ENCODE data around the gene LRRC14B.

LRRC14B gene

GRCh38 chr5:187617-188451 lies 3.5 kb upstream of the LRRC14B start:
- ChIA-PET CTCF (interaction anchor here (0.6 to 1.7 kb wide), 24 partner anchors 8 to 284 kb away, joined by 3 to 13 read pairs (median 4); partner anchors contain the start of genes CCDC127, PDCD6 and SDHA), POLR2A (interaction anchor here (0.5 to 1.9 kb wide), 8 partner anchors 7 to 321 kb away, joined by 3 to 18 read pairs (median 3); partner anchors contain the start of genes CCDC127, PDCD6 and SDHA)
- H3K9me3 ChIP-seq (ENCODE audit: control insufficient read depth, insufficient read depth, low read depth, low read length) = no peaks in the 10 kb centered on the region
- H3K27ac ChIP-seq (ENCODE audit: extremely low read depth, low read depth, low read length) = no peak overlapping the region; the same call in 1 of the 2 replicates
- TF ChIP-seq ZNF132 (tag by site-specific recombination; IDR thresholded peaks at IDR 0.05; ENCODE audit: borderline replicate concordance) = no peak
- TF ChIP-seq ZNF18 (tag by site-specific recombination; IDR thresholded peaks at IDR 0.05) = no peak
- TF ChIP-seq ZNF423 (tag by site-specific recombination; IDR thresholded peaks at IDR 0.05) = no peak
- TF ChIP-seq HOXC10 (CRISPR knock-in tag; IDR thresholded peaks at IDR 0.05) = no peak
- no peak for TF ChIP-seq ZNF335 (tag by site-specific recombination; conservative IDR thresholded peaks at IDR 0.05)
- TF ChIP-seq ZNF548 (tag by site-specific recombination; IDR thresholded peaks at IDR 0.05) = no peak
- TF ChIP-seq BCL11B (tag by site-specific recombination; IDR thresholded peaks at IDR 0.05; ENCODE audit: low read depth) = no peak
- no peak for TF ChIP-seq ZNF571 (tag by site-specific recombination; IDR thresholded peaks at IDR 0.05)
- no peak for TF ChIP-seq ZNF624 (tag by site-specific recombination; IDR thresholded peaks at IDR 0.05)
- TF ChIP-seq ZNF513 (tag by site-specific recombination; IDR thresholded peaks at IDR 0.05) = no peak
- TF ChIP-seq ZNF707 (tag by site-specific recombination; IDR thresholded peaks at IDR 0.05) = no peak
- TF ChIP-seq ZNF292 (tag by site-specific recombination; IDR thresholded peaks at IDR 0.05; ENCODE audit: borderline replicate concordance, low read depth) = no peak
- no peak for TF ChIP-seq EGR2 (tag by site-specific recombination; IDR thresholded peaks at IDR 0.05; ENCODE audit: low read depth)
- TF ChIP-seq ZBTB1 (tag by site-specific recombination; IDR thresholded peaks at IDR 0.05) = no peak
- H3K36me3 ChIP-seq (ENCODE audit: control insufficient read depth in 2 of 2, insufficient read depth in 1 of 2, low read length in 2 of 2) = no peaks in the 10 kb centered on the region
- no peak overlapping the region for H3K4me3 ChIP-seq (ENCODE audit: low read depth, low read length)
- peaks cover 4% of the 10 kb centered on the region for H3K4me1 ChIP-seq (ENCODE audit: control insufficient read depth, insufficient read depth, low read length)

GRCh38 chr5:188488-189481 lies 2.5 kb upstream of the LRRC14B start:
- CTCF ChIA-PET = interaction anchor here (0.6 to 1.7 kb wide), 25 partner anchors 9 to 470 kb away, joined by 3 to 13 read pairs (median 4); partner anchors contain the start of genes CCDC127, PDCD6 and SDHA
- POLR2A ChIA-PET = interaction anchor here (0.5 to 1.9 kb wide), 6 partner anchors 8 to 88 kb away, joined by 3 to 18 read pairs (median 3); partner anchors contain the start of genes CCDC127, PDCD6 and SDHA
- no peak overlapping the region for H3K4me3 ChIP-seq (ENCODE audit: low read depth, low read length)
- TF ChIP-seq ZBTB48 (tag by site-specific recombination; IDR thresholded peaks at IDR 0.05) (0 out of 2 replicates have a peak, but pooled peaks have one; percentile 22), ZNF645 (tag by site-specific recombination; IDR thresholded peaks at IDR 0.05) (no peak), ZNF112 (tag by site-specific recombination; IDR thresholded peaks at IDR 0.05) (no peak), KLF1 (tag by site-specific recombination; IDR thresholded peaks at IDR 0.05) (peak; percentile 81; the same call in 1 of the 2 replicates), SP2 (tag by site-specific recombination; IDR thresholded peaks at IDR 0.05) (no peak), RBAK (tag by site-specific recombination; IDR thresholded peaks at IDR 0.05) (no peak), KLF9 (tag by site-specific recombination; IDR thresholded peaks at IDR 0.05; ENCODE audit: low read depth) (peak; percentile 59), ZNF600 (tag by site-specific recombination; IDR thresholded peaks at IDR 0.05) (peak; percentile 86), SALL2 (tag by site-specific recombination; IDR thresholded peaks at IDR 0.05; ENCODE audit: borderline replicate concordance) (no peak), ZSCAN18 (tag by site-specific recombination; IDR thresholded peaks at IDR 0.05) (no peak), ZNF701 (tag by site-specific recombination; IDR thresholded peaks at IDR 0.05) (no peak), ZBTB8A (tag by site-specific recombination; IDR thresholded peaks at IDR 0.05) (no peak), GLIS1 (tag by site-specific recombination; IDR thresholded peaks at IDR 0.05) (peak; percentile 97), ZNF654 (tag by site-specific recombination; IDR thresholded peaks at IDR 0.05; ENCODE audit: low read depth) (peak; percentile 32)

More at GRCh38 chr5:188488-189481, 2.5 kb upstream of the LRRC14B start:
- Histone ChIP-seq H3K27ac (ENCODE audit: extremely low read depth, low read depth, low read length) (no peak overlapping the region; the same call in 1 of the 2 replicates), H3K9me3 (ENCODE audit: control insufficient read depth, insufficient read depth, low read depth, low read length) (no peaks in the 10 kb centered on the region), H3K36me3 (ENCODE audit: control insufficient read depth in 2 of 2, insufficient read depth in 1 of 2, low read length in 2 of 2) (no peaks in the 10 kb centered on the region), H3K4me1 (ENCODE audit: control insufficient read depth, insufficient read depth, low read length) (peaks cover 4% of the 10 kb centered on the region)
